Measurements from ENCODE around the gene CD300E. TPM values are rescaled to one million over a fixed set of nuclear protein-coding genes. Genes with fewer than 3 reads are reported as not detected.
"Not testable (repeated sequence)": the region's sequence is repeated elsewhere in the genome, so short reads cannot be mapped to it uniquely, and the experiment has no call there.

The CD300E gene
- total RNA-seq, 1 donor from 2014 or later = 0.52 TPM

DNA sequence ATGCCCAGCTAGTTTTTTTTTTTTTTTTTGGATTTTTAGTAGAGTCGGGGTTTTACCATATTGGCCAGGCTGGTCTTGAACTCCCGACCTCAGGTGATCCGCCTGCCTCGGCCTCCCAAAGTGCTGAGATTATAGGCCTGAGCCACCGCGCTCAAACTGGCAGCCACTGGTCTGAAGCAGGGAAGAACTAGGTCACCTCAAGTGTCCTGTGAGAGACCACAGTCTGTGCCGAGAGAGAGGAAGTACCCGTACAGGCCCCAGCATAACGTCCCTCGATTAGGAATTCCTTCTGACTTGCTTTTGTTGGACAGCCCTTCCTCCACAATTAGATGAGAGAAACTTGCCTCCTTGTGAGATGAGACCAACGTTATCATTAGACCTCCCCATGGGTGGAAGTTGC, 13.7 kb upstream of the CD300E start:
- peaks cover 26 to 37% (median 36%) of the 10 kb centered on the region in 3 donors for H3K27me3 ChIP-seq (ENCODE audit: control insufficient read depth in 3 of 3, insufficient read depth in 3 of 3, low read length in 3 of 3)
- H3K4me3 ChIP-seq (ENCODE audit: low read length in 3 of 3) = no peak overlapping the region
- no peak overlapping the region for H3K9ac ChIP-seq (ENCODE audit: low read depth in 1 of 3, low read length in 3 of 3)
- H3K4me1 ChIP-seq (ENCODE audit: control insufficient read depth in 3 of 3, insufficient read depth in 3 of 3, low read length in 3 of 3) = no peaks in the 10 kb centered on the region
- no peaks in the 10 kb centered on the region for H3K9me3 ChIP-seq (ENCODE audit: control insufficient read depth in 3 of 3, low read length in 3 of 3)
- H3K27ac ChIP-seq (ENCODE audit: low read depth, low read length) = no peak overlapping the region
- H3K36me3 ChIP-seq (ENCODE audit: control insufficient read depth in 3 of 3, insufficient read depth in 3 of 3, low read length in 3 of 3) = no peaks in the 10 kb centered on the region

DNA sequence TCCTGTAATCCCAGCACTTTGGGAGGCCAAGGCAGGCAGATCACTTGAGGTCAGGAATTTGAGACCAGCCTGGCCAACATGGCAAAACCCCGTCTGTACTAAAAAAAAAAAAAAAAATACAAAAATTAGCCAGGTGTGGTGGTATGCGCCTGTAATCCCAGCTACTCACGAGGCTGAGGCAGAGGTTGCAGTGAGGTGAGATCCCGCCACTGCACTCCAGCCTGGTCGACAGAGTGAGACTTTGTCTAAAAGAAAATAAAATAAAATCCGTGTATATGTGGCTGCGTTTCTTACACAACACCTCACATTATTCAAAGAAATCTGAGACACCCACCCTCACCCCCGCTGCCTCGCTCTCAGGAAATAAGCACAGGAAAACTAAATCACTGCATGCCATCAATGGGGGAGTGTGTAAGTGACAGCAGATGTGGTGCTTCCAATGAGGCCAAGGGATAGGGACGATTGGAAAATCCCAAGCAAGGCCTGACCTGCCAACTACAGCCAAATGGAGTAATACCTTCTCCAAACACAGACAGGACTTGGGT, 13.1 kb upstream of the CD300E start:
- H3K27me3 ChIP-seq (ENCODE audit: control insufficient read depth in 3 of 3, insufficient read depth in 3 of 3, low read length in 3 of 3) = peaks cover 26 to 41% (median 36%) of the 10 kb centered on the region in 3 donors
- not testable (repeated sequence) for H3K9me3 ChIP-seq (ENCODE audit: control insufficient read depth in 3 of 3, low read length in 3 of 3); H3K4me1 ChIP-seq (ENCODE audit: control insufficient read depth in 3 of 3, insufficient read depth in 3 of 3, low read length in 3 of 3)

DNA sequence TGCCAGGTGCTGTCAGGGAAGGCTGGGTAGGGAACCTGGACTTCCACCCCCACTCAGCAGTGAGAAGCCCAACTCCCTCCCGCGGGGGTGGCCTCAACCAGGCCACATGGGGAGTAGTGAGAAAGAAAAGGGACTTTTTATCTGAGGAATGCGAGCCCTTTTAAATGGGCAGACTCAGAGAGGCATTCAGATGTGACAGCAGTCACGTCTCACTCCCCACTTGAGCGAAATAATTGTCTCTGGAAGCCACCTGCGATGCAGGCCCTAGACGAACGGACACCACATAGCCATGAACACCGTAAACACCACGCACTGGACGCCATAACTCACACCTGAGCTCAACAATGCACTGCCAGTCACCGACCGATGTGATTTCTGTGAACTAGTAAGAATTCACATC, 11.9 kb upstream of the CD300E start:
- H3K27me3 ChIP-seq (ENCODE audit: control insufficient read depth in 3 of 3, insufficient read depth in 3 of 3, low read length in 3 of 3) = peaks cover 22 to 38% (median 32%) of the 10 kb centered on the region in 3 donors
- no peaks in the 10 kb centered on the region for H3K4me1 ChIP-seq (ENCODE audit: control insufficient read depth in 3 of 3, insufficient read depth in 3 of 3, low read length in 3 of 3)

More for the DNA sequence above, 13.1 kb upstream of the CD300E start:
- not testable (repeated sequence) for H3K9ac ChIP-seq (ENCODE audit: low read depth in 1 of 3, low read length in 3 of 3); H3K4me3 ChIP-seq (ENCODE audit: low read length in 3 of 3); H3K36me3 ChIP-seq (ENCODE audit: control insufficient read depth in 3 of 3, insufficient read depth in 3 of 3, low read length in 3 of 3); H3K27ac ChIP-seq (ENCODE audit: low read depth, low read length)

GRCh38 chr17:74633326-74633725, 9.8 kb upstream of the CD300E start:
- H3K9me3 ChIP-seq (ENCODE audit: control insufficient read depth in 3 of 3, low read length in 3 of 3) = peaks cover 0 to 3% (median 0%) of the 10 kb centered on the region in 3 donors
- H3K36me3 ChIP-seq (ENCODE audit: control insufficient read depth in 3 of 3, insufficient read depth in 3 of 3, low read length in 3 of 3) = no peaks in the 10 kb centered on the region
- H3K9ac ChIP-seq (ENCODE audit: low read depth in 1 of 3, low read length in 3 of 3) = no peak overlapping the region
- H3K4me3 ChIP-seq (ENCODE audit: low read length in 3 of 3) = no peak overlapping the region
- peaks cover 17 to 31% (median 30%) of the 10 kb centered on the region in 3 donors for H3K27me3 ChIP-seq (ENCODE audit: control insufficient read depth in 3 of 3, insufficient read depth in 3 of 3, low read length in 3 of 3)
- no peaks in the 10 kb centered on the region for H3K4me1 ChIP-seq (ENCODE audit: control insufficient read depth in 3 of 3, insufficient read depth in 3 of 3, low read length in 3 of 3)
- no peak overlapping the region for H3K27ac ChIP-seq (ENCODE audit: low read depth, low read length)

More for the DNA sequence above, 11.9 kb upstream of the CD300E start:
- Histone ChIP-seq H3K27ac (ENCODE audit: low read depth, low read length) (no peak overlapping the region), H3K36me3 (ENCODE audit: control insufficient read depth in 3 of 3, insufficient read depth in 3 of 3, low read length in 3 of 3) (no peaks in the 10 kb centered on the region), H3K4me3 (ENCODE audit: low read length in 3 of 3) (no peak overlapping the region), H3K9ac (ENCODE audit: low read depth in 1 of 3, low read length in 3 of 3) (no peak overlapping the region), H3K9me3 (ENCODE audit: control insufficient read depth in 3 of 3, low read length in 3 of 3) (no peaks in the 10 kb centered on the region)

DNA sequence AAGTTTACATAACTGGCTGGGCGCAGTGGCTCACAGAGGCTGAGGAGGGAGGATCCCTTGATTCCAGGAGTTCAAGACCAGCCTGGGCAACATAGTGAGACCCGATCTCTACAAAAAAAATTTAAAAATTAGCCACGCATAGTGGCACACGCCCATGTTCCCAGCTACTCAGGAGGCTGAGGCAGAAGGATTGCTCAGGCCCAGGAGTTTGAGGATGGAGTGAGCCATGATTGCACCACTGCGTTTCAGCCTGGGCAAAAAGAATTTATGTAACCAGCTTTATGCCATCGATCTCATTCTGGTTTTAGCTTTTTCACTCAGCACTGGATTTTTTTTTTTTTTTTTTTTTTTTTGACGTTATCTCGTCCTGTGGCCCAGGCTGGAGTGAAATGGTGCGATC, 9.1 kb upstream of the CD300E start:
- Histone ChIP-seq H3K27ac (ENCODE audit: low read depth, low read length) (no peak overlapping the region), H3K27me3 (ENCODE audit: control insufficient read depth in 3 of 3, insufficient read depth in 3 of 3, low read length in 3 of 3) (peaks cover 17 to 32% (median 27%) of the 10 kb centered on the region in 3 donors), H3K9ac (ENCODE audit: low read depth in 1 of 3, low read length in 3 of 3) (no peak overlapping the region), H3K9me3 (ENCODE audit: control insufficient read depth in 3 of 3, low read length in 3 of 3) (peaks cover 0 to 3% (median 0%) of the 10 kb centered on the region in 3 donors), H3K4me1 (ENCODE audit: control insufficient read depth in 3 of 3, insufficient read depth in 3 of 3, low read length in 3 of 3) (no peaks in the 10 kb centered on the region), H3K4me3 (ENCODE audit: low read length in 3 of 3) (no peak overlapping the region), H3K36me3 (ENCODE audit: control insufficient read depth in 3 of 3, insufficient read depth in 3 of 3, low read length in 3 of 3) (no peaks in the 10 kb centered on the region)

- H3K9me3 ChIP-seq (ENCODE audit: control insufficient read depth in 3 of 3, low read length in 3 of 3) = peaks cover 0 to 3% (median 0%) of the 10 kb centered on the region in 3 donors
- H3K4me3 ChIP-seq (ENCODE audit: low read length in 3 of 3) = no peak overlapping the region
- no peak overlapping the region for H3K9ac ChIP-seq (ENCODE audit: low read depth in 1 of 3, low read length in 3 of 3)
- H3K27ac ChIP-seq (ENCODE audit: low read depth, low read length) = no peak overlapping the region
- no peaks in the 10 kb centered on the region for H3K4me1 ChIP-seq (ENCODE audit: control insufficient read depth in 3 of 3, insufficient read depth in 3 of 3, low read length in 3 of 3)
- H3K36me3 ChIP-seq (ENCODE audit: control insufficient read depth in 3 of 3, insufficient read depth in 3 of 3, low read length in 3 of 3) = no peaks in the 10 kb centered on the region
- peaks cover 16 to 33% (median 26%) of the 10 kb centered on the region in 3 donors for H3K27me3 ChIP-seq (ENCODE audit: control insufficient read depth in 3 of 3, insufficient read depth in 3 of 3, low read length in 3 of 3)
Observed at GRCh38 chr17:74631468-74632450, 8.2 kb upstream of the CD300E start.

GRCh38 chr17:74630251-74630650, 6.7 kb upstream of the CD300E start:
- H3K27me3 ChIP-seq (ENCODE audit: control insufficient read depth in 3 of 3, insufficient read depth in 3 of 3, low read length in 3 of 3) = peaks cover 11 to 24% (median 20%) of the 10 kb centered on the region in 3 donors
- H3K36me3 ChIP-seq (ENCODE audit: control insufficient read depth in 3 of 3, insufficient read depth in 3 of 3, low read length in 3 of 3); H3K9ac ChIP-seq (ENCODE audit: low read depth in 1 of 3, low read length in 3 of 3); H3K27ac ChIP-seq (ENCODE audit: low read depth, low read length); H3K4me1 ChIP-seq (ENCODE audit: control insufficient read depth in 3 of 3, insufficient read depth in 3 of 3, low read length in 3 of 3); H3K9me3 ChIP-seq (ENCODE audit: control insufficient read depth in 3 of 3, low read length in 3 of 3); H3K4me3 ChIP-seq (ENCODE audit: low read length in 3 of 3): not testable (repeated sequence)

- no peaks in the 10 kb centered on the region for H3K4me1 ChIP-seq (ENCODE audit: control insufficient read depth in 3 of 3, insufficient read depth in 3 of 3, low read length in 3 of 3)
- H3K27me3 ChIP-seq (ENCODE audit: control insufficient read depth in 3 of 3, insufficient read depth in 3 of 3, low read length in 3 of 3) = peaks cover 3 to 4% (median 3%) of the 10 kb centered on the region in 3 donors
- no peaks in the 10 kb centered on the region for H3K36me3 ChIP-seq (ENCODE audit: control insufficient read depth in 3 of 3, insufficient read depth in 3 of 3, low read length in 3 of 3)
- H3K4me3 ChIP-seq (ENCODE audit: low read length in 3 of 3) = no peak overlapping the region
- H3K9ac ChIP-seq (ENCODE audit: low read depth in 1 of 3, low read length in 3 of 3) = no peak overlapping the region
- H3K9me3 ChIP-seq (ENCODE audit: control insufficient read depth in 3 of 3, low read length in 3 of 3) = peaks cover 0 to 3% (median 0%) of the 10 kb centered on the region in 3 donors
- no peak overlapping the region for H3K27ac ChIP-seq (ENCODE audit: low read depth, low read length)
Observed at GRCh38 chr17:74625661-74626060, 2.1 kb upstream of the CD300E start.

DNA sequence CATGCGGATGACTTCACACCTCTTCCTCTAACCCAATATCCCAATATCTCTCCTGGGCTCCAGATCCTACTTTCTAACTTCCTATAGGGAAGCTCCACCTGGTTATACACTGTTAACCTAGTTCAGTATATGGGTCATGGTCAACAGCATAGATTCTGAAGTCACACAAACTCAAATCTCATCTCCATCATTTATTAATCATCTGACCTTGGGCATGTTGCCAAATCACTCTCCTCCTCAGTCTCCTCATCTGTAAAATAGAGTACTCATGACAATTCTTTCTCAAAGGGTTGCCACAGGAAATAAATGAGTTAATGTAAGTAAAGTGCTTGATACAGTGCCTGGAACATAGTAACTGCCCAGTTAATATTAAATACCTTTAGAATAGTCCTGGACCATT, 593 bp upstream of the CD300E start:
- Histone ChIP-seq H3K4me1 (ENCODE audit: control insufficient read depth in 3 of 3, insufficient read depth in 3 of 3, low read length in 3 of 3) (no peaks in the 10 kb centered on the region), H3K9ac (ENCODE audit: low read depth in 1 of 3, low read length in 3 of 3) (no peak overlapping the region), H3K27ac (ENCODE audit: low read depth, low read length) (no peak overlapping the region), H3K4me3 (ENCODE audit: low read length in 3 of 3) (no peak overlapping the region), H3K36me3 (ENCODE audit: control insufficient read depth in 3 of 3, insufficient read depth in 3 of 3, low read length in 3 of 3) (no peaks in the 10 kb centered on the region), H3K9me3 (ENCODE audit: control insufficient read depth in 3 of 3, low read length in 3 of 3) (no peaks in the 10 kb centered on the region), H3K27me3 (ENCODE audit: control insufficient read depth in 3 of 3, insufficient read depth in 3 of 3, low read length in 3 of 3) (peaks cover 0 to 3% (median 0%) of the 10 kb centered on the region in 3 donors)
